Spleen (tissue), 11 donors: ENCODE measurements around the gene SECTM1. TPM values are rescaled to one million over a fixed set of nuclear protein-coding genes. Genes with fewer than 3 reads are reported as not detected.

Source experiments
- DNase-seq: peaks from one replicate; pipeline ENCODE4 v3.0.0-alpha.2; 2020
- H3K27ac ChIP-seq, 8 donors: fragments of 200-600 bp; sonication (generic) in 7 of 8; 1 replicate in 4 of 8; 2 replicates in 4 of 8; pipeline versions ENCODE4 v1.5.0 to v1.8.0; 2016 to 2021; ENCODE audit warnings: inconsistent platforms in 4 of 8, mild to moderate bottlenecking in 4 of 8, moderate library complexity in 1 of 8
- H3K27me3 ChIP-seq, 7 donors: fragments of 200-600 bp; sonication (generic) in 6 of 7; replicated peaks in 1 of 7; 1 replicate in 4 of 7; 2 replicates in 3 of 7; pipeline versions ENCODE4 v1.5.0 to v1.8.0; 2016 to 2021; ENCODE audit warnings: inconsistent platforms in 3 of 7, mild to moderate bottlenecking in 1 of 7
- H3K36me3 ChIP-seq, 6 donors: fragments of 200-600 bp; sonication (generic) in 5 of 6; 1 replicate in 4 of 6; 2 replicates in 2 of 6; pipeline versions ENCODE4 v1.5.0 to v1.8.0; 2016 to 2021; ENCODE audit warnings: inconsistent platforms in 2 of 6
- H3K4me1 ChIP-seq, 6 donors: fragments of 200-600 bp; sonication (generic) in 5 of 6; 1 replicate in 3 of 6; 2 replicates in 3 of 6; pipeline versions ENCODE4 v1.5.0 to v1.8.0; 2016 to 2021; ENCODE audit warnings: inconsistent platforms in 3 of 6
- H3K4me3 ChIP-seq, 8 donors: fragments of 200-600 bp; sonication (generic) in 7 of 8; 1 replicate in 4 of 8; 2 replicates in 4 of 8; pipeline versions ENCODE4 v1.5.0 to v1.8.0; 2016 to 2021; ENCODE audit warnings: inconsistent platforms in 4 of 8, mild to moderate bottlenecking in 4 of 8, moderate library complexity in 2 of 8
- H3K9me3 ChIP-seq, 8 donors: fragments of 200-600 bp; sonication (generic) in 7 of 8; 1 replicate in 4 of 8; 2 replicates in 4 of 8; pipeline versions ENCODE4 v1.5.0 to v1.8.0; 2016 to 2021; ENCODE audit warnings: inconsistent platforms in 4 of 8
- CTCF ChIP-seq, 11 experiments: fragments of 200-600 bp in 7 of 11; fragments of 450-650 bp in 4 of 11; sonication (generic) in 4 of 11; IDR thresholded peaks in 8 of 11; conservative IDR thresholded peaks in 3 of 11; 1 replicate in 7 of 11; 2 replicates in 4 of 11; pipeline versions ENCODE4 v1.4.0 to v1.8.0; 2016 to 2021; ENCODE audit warnings: antibody characterized with exemption in 11 of 11, inconsistent platforms in 4 of 11, mild to moderate bottlenecking in 1 of 11
- POLR2A ChIP-seq, 3 donors: fragments of 450-650 bp; IDR thresholded peaks; one replicate each; pipeline ENCODE4 v1.5.1; 2017; ENCODE audit warnings: antibody characterized with exemption in 3 of 3, mild to moderate bottlenecking in 1 of 3
- POLR2AphosphoS5 ChIP-seq, 3 donors: sonication (generic); formaldehyde crosslinking; IDR thresholded peaks; one replicate each; pipeline ENCODE4 v1.5.1; 2017; ENCODE audit warnings: antibody characterized with exemption in 3 of 3
- WGBS, 5 donors: extraction: QIAGEN DNeasy Blood & Tissue Kit in 3 of 5; methylation state at CpG; one replicate each; pipeline versions ENCODE4 v1.1.5 to v1.1.7; 2013 to 2018; 5-methylcytosine and 5-hydroxymethylcytosine counted together
- intact Hi-C: fragments of 100-400 bp; cut with DNase I; formaldehyde crosslinking; loops from one replicate; pipeline ENCODE4 v1.15.0; 2023; ENCODE audit warnings: low total_unique reads
- polyA plus RNA-seq, 3 donors: library from polyadenylated mRNA; stranded (reverse); fragments of 200-250 nt; gene quantifications; one replicate each; pipeline ENCODE4 v1.2.1, GENCODE V29; 2013
- total RNA-seq, 7 donors: library from RNA; depleted of rRNA in 3 of 7; stranded (reverse); fragments of >200 nt in 3 of 7; fragmentation: NEBNext Ultra II Directional in 4 of 7; extraction: Animal tissue kit (Norgen Biotek cat#: 25700) in 4 of 7; gene quantifications; one replicate each; pipeline versions ENCODE4 v1.1.0 to v1.2.1, GENCODE V29; 2016 to 2021
- donor health status: healthy with polysubstance abuse.
- donor health status: DM: no; HTN: no; CAD: no; lungs with moderate emphysema.
- donor health status: DM: no; HTN: no; CAD: no.
- donor health status: Bipolar disorder and iron deficiency.
- donor health status: healthy.
- donor health status: DM: no; HTN: no; CAD: no.
- donor health status: DM: yes; HTN: yes; CAD: no.

The SECTM1 gene
- total and polyA plus RNA-seq, 10 donors: 6.0 to 141 (median 60.4) TPM

- 35 to 44% (median 37%) methylated on average over 20 to 32 of the region's 32 CpGs for WGBS, 5 donors
- intact Hi-C loops: no loop called here
- TF ChIP-seq POLR2AphosphoS5 (IDR thresholded peaks at IDR 0.05): peak in 1 of 3 donors; percentile 47
- TF ChIP-seq POLR2A (IDR thresholded peaks at IDR 0.05): no peak
- Histone ChIP-seq H3K27ac (peak overlapping the region in 3 of 8 donors; percentile 81 to 88 (median 83)), H3K4me1 (peaks cover 0 to 38% (median 22%) of the 10 kb centered on the region in 6 donors), H3K4me3 (peak overlapping the region in 6 of 8 donors; percentile 28 to 69 (median 36)), H3K27me3 (peaks cover 0 to 60% (median 21%) of the 10 kb centered on the region in 7 donors), H3K9me3 (no peaks in the 10 kb centered on the region), H3K36me3 (peaks cover 0 to 10% (median 0%) of the 10 kb centered on the region in 6 donors)
- no peak for DNase-seq
Observed at GRCh38 chr17:82314727-82315605, 18.6 kb downstream of the SECTM1 start.

GRCh38 chr17:82314012-82314726 is 19.4 kb downstream of the SECTM1 start:
- no peaks in the 10 kb centered on the region for H3K9me3 ChIP-seq
- peak overlapping the region in 1 of 8 donors; percentile 81 for H3K27ac ChIP-seq
- no peak overlapping the region for H3K4me3 ChIP-seq
- peaks cover 0 to 66% (median 21%) of the 10 kb centered on the region in 7 donors for H3K27me3 ChIP-seq
- TF ChIP-seq CTCF (IDR thresholded peaks at IDR 0.05 in 8 of 11, conservative IDR thresholded peaks at IDR 0.05 in 3 of 11) (no peak), POLR2AphosphoS5 (IDR thresholded peaks at IDR 0.05) (peak in 1 of 3 donors; percentile 13)
- 61 to 74% (median 64%) methylated on average over 19 to 27 of the region's 27 CpGs for WGBS, 5 donors
- peaks cover 0 to 10% (median 0%) of the 10 kb centered on the region in 6 donors for H3K36me3 ChIP-seq
- H3K4me1 ChIP-seq: peaks cover 0 to 38% (median 22%) of the 10 kb centered on the region in 6 donors
- peak; percentile 73 for DNase-seq
- intact Hi-C loops: no loop called here

GRCh38 chr17:82313195-82314011 is 20.2 kb downstream of the SECTM1 start:
- no peaks in the 10 kb centered on the region for H3K9me3 ChIP-seq
- intact Hi-C loops: no loop called here
- DNase-seq: no peak
- no peak overlapping the region for H3K4me3 ChIP-seq
- peaks cover 0 to 68% (median 21%) of the 10 kb centered on the region in 7 donors for H3K27me3 ChIP-seq
- WGBS, 5 donors: 82 to 90% (median 88%) methylated on average over 22 to 28 of the region's 28 CpGs
- H3K36me3 ChIP-seq: peaks cover 0 to 10% (median 0%) of the 10 kb centered on the region in 6 donors
- H3K27ac ChIP-seq: no peak overlapping the region
- TF ChIP-seq POLR2AphosphoS5 (IDR thresholded peaks at IDR 0.05): no peak
- no peak for TF ChIP-seq CTCF (IDR thresholded peaks at IDR 0.05 in 8 of 11, conservative IDR thresholded peaks at IDR 0.05 in 3 of 11)
- no peak for TF ChIP-seq POLR2A (IDR thresholded peaks at IDR 0.05)
- H3K4me1 ChIP-seq: peaks cover 0 to 38% (median 24%) of the 10 kb centered on the region in 6 donors

- Histone ChIP-seq H3K4me3 (no peak overlapping the region), H3K27me3 (peaks cover 0 to 64% (median 21%) of the 10 kb centered on the region in 7 donors), H3K27ac (no peak overlapping the region), H3K4me1 (peaks cover 0 to 30% (median 22%) of the 10 kb centered on the region in 6 donors), H3K9me3 (no peaks in the 10 kb centered on the region), H3K36me3 (peaks cover 0 to 10% (median 0%) of the 10 kb centered on the region in 6 donors)
- intact Hi-C loops: no loop called here
- WGBS, 5 donors: 92 to 94% (median 93%) methylated on average over 13 of the region's 13 CpGs
- DNase-seq: no peak
- TF ChIP-seq CTCF (IDR thresholded peaks at IDR 0.05 in 8 of 11, conservative IDR thresholded peaks at IDR 0.05 in 3 of 11): no peak
- no peak for TF ChIP-seq POLR2A (IDR thresholded peaks at IDR 0.05)
- no peak for TF ChIP-seq POLR2AphosphoS5 (IDR thresholded peaks at IDR 0.05)
Observed at GRCh38 chr17:82311971-82312370, 21.6 kb downstream of the SECTM1 start.
